ENCODE measurements around the gene SLC22A1. TPM values are rescaled to one million over a fixed set of nuclear protein-coding genes. Genes with fewer than 3 reads are reported as not detected.

SLC22A1 gene
- total RNA-seq, 1 experiment from 2014 or later = 1.2 TPM

GRCh38 chr6:160077526-160077925 lies 44.1 kb upstream of the SLC22A1 start:
- ChIA-PET POLR2A (interaction anchor here (0.6 kb wide), 2 partner anchors 15 to 93 kb away, joined by 3 read pairs; no protein-coding TSS in a partner anchor), CTCF (no interaction called here)
- H3K9me3 Mint-ChIP-seq = peaks cover 21% of the 10 kb centered on the region
- H3K27ac Mint-ChIP-seq = no peak overlapping the region
- H3K4me3 Mint-ChIP-seq = no peak overlapping the region
- H3K36me3 Mint-ChIP-seq = peaks cover 72% of the 10 kb centered on the region
- H3K27me3 Mint-ChIP-seq (ENCODE audit: low read depth) = no peaks in the 10 kb centered on the region
- ATAC-seq = no peak
- no peak for DNase-seq (ENCODE audit: low spot score)
- no peak for TF ChIP-seq ZNF425 (CRISPR knock-in tag; conservative IDR thresholded peaks at IDR 0.05)
- no peak for TF ChIP-seq STAT6 (CRISPR knock-in tag; conservative IDR thresholded peaks at IDR 0.05; ENCODE audit: low read depth)
- no peak for TF ChIP-seq ATF1 (CRISPR knock-in tag; IDR thresholded peaks at IDR 0.05)
- no peak for TF ChIP-seq OVOL2 (CRISPR knock-in tag; IDR thresholded peaks at IDR 0.05; ENCODE audit: borderline replicate concordance)
- TF ChIP-seq USF2 (CRISPR knock-in tag; IDR thresholded peaks at IDR 0.05) = no peak
- no peak for TF ChIP-seq ZNF317 (CRISPR knock-in tag; IDR thresholded peaks at IDR 0.05; ENCODE audit: borderline replicate concordance, low read depth)
- TF ChIP-seq USF1 (CRISPR knock-in tag; IDR thresholded peaks at IDR 0.05) = no peak
- TF ChIP-seq NR1H2 (CRISPR knock-in tag; IDR thresholded peaks at IDR 0.05) = no peak
- no peak for TF ChIP-seq CREM (CRISPR knock-in tag; IDR thresholded peaks at IDR 0.05)
- TF ChIP-seq ZSCAN18 (CRISPR knock-in tag; IDR thresholded peaks at IDR 0.05) = no peak
- no peak for TF ChIP-seq FOXP4 (CRISPR knock-in tag; IDR thresholded peaks at IDR 0.05)
- no peak for TF ChIP-seq HMGA2 (CRISPR knock-in tag; IDR thresholded peaks at IDR 0.05)
- no peak for TF ChIP-seq ZNF671 (CRISPR knock-in tag; IDR thresholded peaks at IDR 0.05)
- no peaks in the 10 kb centered on the region for H3K4me1 Mint-ChIP-seq

- H3K27me3 Mint-ChIP-seq (ENCODE audit: low read depth) = no peaks in the 10 kb centered on the region
- peaks cover 72% of the 10 kb centered on the region for H3K36me3 Mint-ChIP-seq
- no peak for DNase-seq (ENCODE audit: low spot score)
- CTCF ChIA-PET = no interaction called here
- peaks cover 21% of the 10 kb centered on the region for H3K9me3 Mint-ChIP-seq
- H3K4me1 Mint-ChIP-seq = no peaks in the 10 kb centered on the region
- no peak overlapping the region for H3K4me3 Mint-ChIP-seq
- POLR2A ChIA-PET = no interaction called here
- no peak overlapping the region for H3K27ac Mint-ChIP-seq
- no peak for ATAC-seq
- TF ChIP-seq NFE2L1 (CRISPR knock-in tag; IDR thresholded peaks at IDR 0.05) (no peak), PRRX2 (CRISPR knock-in tag; IDR thresholded peaks at IDR 0.05) (no peak), ZBTB21 (CRISPR knock-in tag; IDR thresholded peaks at IDR 0.05; ENCODE audit: borderline replicate concordance) (no peak), RELA (CRISPR knock-in tag; IDR thresholded peaks at IDR 0.05; ENCODE audit: borderline replicate concordance) (no peak), ATF2 (CRISPR knock-in tag; IDR thresholded peaks at IDR 0.05; ENCODE audit: borderline replicate concordance, low read depth) (no peak), ZNF263 (CRISPR knock-in tag; IDR thresholded peaks at IDR 0.05; ENCODE audit: low read depth) (no peak), ATF3 (CRISPR knock-in tag; conservative IDR thresholded peaks at IDR 0.05) (no peak), NR2C2 (CRISPR knock-in tag; IDR thresholded peaks at IDR 0.05) (no peak)
Observed at GRCh38 chr6:160078883-160079685, 42.5 kb upstream of the SLC22A1 start.
